NCI-H748 treated with DMSO at 0.1 percent for 48 hours (cell line): ENCODE results near the gene CIB2.

Experiments
- DNase-seq: peaks from one replicate; lab custom pipeline; 2025; lab: John Stamatoyannopoulos, UW

Gene CIB2

DNA sequence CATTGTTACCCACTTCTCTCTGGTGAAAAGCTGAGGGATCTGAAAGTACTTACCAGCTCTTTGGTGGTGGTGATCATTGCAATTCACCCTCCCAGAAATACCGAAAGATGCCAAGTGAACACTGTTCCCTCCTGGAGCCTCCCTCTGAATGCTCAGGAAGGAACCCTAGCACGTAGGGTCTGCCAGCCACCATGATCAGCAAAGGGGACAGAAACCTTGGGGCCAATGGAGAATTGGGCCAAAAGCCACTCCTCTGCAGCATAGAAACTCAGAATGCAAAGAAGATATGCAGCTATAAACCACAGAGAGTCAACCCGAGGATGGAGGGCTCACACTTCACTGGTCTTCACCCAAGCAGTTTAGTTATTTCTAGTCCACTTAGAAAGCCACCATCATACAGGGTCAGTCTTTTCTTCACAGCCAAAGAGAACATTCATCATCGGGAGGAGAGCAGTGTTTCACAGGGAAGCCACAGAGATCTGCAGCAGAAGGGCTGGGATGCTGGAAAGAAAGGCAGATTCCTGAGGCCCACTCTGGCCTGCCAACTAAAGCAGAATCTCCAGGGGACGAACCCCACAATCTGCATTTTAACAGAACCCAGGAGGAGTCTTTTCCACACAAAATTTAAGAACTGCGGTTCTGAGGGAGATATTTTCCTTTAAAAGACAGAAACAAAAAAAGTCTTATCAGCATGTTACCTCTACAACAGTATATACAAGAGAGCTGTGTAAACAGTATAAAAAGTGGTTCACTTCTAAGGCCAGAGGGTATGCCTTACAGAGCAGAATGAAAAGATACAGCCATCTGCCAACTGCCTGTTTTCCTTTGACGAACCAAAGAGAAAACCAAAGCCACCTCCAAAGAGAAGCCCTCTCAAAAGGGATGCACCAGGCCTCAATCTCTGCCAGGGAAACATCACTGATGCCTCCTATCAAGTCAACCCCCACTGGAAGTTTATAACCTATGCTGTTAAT is 65.0 kb downstream of the CIB2 start:
- no peak for DNase-seq

- no peak for DNase-seq
Observed at GRCh38 chr15:78065284-78065872, 65.9 kb downstream of the CIB2 start.

- DNase-seq: no peak
Observed at GRCh38 chr15:78064544-78064943, 66.7 kb downstream of the CIB2 start.

GRCh38 chr15:78063970-78064385 is 67.3 kb downstream of the CIB2 start:
- DNase-seq: no peak

- DNase-seq: no peak
Observed at GRCh38 chr15:78063217-78063616, 68.0 kb downstream of the CIB2 start.

- no peak for DNase-seq
Observed at GRCh38 chr15:78061963-78062427, 69.2 kb downstream of the CIB2 start.

- DNase-seq: no peak
Observed at GRCh38 chr15:78060232-78060631, 71.0 kb downstream of the CIB2 start.

GRCh38 chr15:78059110-78059839 is 72.0 kb downstream of the CIB2 start:
- no peak for DNase-seq

DNA sequence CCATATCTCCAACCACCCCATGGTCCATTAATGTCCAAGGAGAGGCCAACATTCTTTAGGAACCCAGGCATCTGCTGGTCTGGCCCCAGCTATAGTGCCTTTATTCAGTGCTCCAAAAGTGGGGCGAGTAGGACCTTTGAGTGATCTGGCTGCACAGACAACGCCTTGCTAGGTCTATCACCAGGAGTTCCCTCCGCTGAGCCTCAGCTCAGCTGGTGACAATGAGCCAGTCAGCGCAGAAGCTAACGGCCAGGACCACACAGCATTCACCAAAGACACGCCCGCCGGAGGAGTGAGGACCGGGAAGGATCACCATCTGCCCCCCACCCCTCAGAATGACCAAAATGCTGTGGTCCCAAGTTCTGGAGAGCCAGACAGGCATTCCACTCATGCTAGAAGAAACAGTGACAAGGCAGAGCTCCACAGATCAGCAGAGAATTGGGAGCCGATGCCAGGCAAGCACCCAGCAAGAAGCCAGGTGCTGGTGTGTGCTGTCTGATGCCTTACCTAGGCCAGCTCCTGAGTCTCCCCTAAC is 72.8 kb downstream of the CIB2 start:
- no peak for DNase-seq

- DNase-seq: no peak
Observed at GRCh38 chr15:78057803-78058202, 73.4 kb downstream of the CIB2 start.

GRCh38 chr15:78056714-78057269 is 74.5 kb downstream of the CIB2 start:
- DNase-seq: no peak

DNA sequence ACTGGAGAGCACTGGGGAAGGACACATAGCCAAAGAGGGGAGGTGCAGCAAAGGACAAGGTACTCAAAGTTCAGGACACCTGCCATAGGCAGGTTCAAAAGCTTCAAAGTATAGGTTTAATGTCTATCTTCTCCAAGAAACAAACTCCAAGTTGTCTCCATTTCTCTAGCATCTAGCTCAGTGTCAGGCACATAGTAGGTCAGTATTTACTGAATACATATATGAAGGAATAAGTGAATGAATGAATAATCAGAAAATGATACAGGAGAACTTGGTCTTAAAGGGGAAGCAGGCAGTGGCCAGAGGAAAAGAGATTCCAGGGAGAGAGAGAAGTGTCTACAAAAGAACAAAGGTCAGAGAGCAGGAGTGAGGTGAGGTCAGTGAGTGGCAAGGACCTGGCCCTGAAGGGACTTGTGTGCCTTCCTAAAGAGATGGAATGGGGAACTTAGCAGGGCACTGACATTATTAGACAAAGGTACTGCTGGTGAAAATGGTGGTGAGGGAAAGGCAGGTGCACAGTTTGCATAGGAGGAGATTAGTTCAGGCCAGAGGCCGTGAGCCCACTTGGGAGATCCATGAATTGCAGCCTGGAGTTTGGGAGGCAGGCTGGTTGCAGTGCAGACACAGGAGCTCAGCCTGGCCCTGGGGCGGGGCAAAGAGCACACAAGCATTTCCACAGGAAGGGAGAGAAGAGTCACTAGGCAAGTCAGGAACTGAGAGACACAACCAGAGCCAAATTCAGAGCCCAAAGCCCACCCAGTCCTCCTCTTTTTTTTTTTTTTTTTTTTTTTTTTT is 75.1 kb downstream of the CIB2 start:
- no peak for DNase-seq

DNA sequence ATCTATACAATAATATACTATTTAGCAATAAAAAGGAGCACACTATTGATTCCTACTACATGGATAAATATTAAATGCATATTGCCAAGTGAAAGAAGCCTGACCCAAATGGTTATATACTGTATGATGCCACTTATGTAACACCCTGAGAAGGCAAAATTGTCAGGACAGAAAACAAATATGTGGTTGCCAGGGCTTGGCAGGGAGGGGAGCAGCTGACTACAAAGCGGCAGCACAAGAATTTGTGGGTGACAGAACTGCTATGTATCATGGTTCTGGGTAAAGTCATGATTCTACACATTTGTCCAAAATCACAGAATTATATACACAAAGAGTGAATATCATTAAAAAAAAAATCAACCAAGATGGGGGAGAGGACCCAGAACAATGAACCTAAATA is 76.3 kb downstream of the CIB2 start:
- DNase-seq: no peak
